Endothelial cell of umbilical vein (primary cell): ENCODE measurements around the gene ALS2. TPM values are rescaled to one million over a fixed set of nuclear protein-coding genes. Genes with fewer than 3 reads are reported as not detected.

ENCODE experiments used
- BruUV-seq: library from RNA; stranded (reverse); fragments of 400-500 nt; replicated peaks from 2 replicates; lab custom pipeline; 2021; lab: Mats Ljungman, UMichigan
- CTCF ChIA-PET: fragments of 300-600, 350-600 bp; sonication (Branson Sonifier 250); formaldehyde crosslinking; loops from one replicate; lab custom pipeline; 2021; ENCODE audit warnings: antibody characterized with exemption, inconsistent platforms; lab: Charles Lee
- POLR2A ChIA-PET: fragments of 300-600, 350-600 bp; sonication (Branson Sonifier 250); formaldehyde crosslinking; loops from one replicate; lab custom pipeline; 2021; ENCODE audit warnings: antibody characterized with exemption, inconsistent platforms; lab: Charles Lee
- DNase-seq: peaks from one replicate; pipeline ENCODE4 v3.0.0-alpha.2; 2011; ENCODE audit warnings: low read depth, low spot score
- FAIRE-seq: peaks from 2 replicates; lab custom pipeline; 2011; peaks lifted over from hg19 to GRCh38; lab: Jason Lieb, UNC
- H2AFZ ChIP-seq: 2 replicates; pipeline ENCODE4 v1.6.0; 2012; ENCODE audit warnings: low read depth, low read length, control low read depth, inconsistent platforms
- H3K27ac ChIP-seq: 2 replicates; pipeline ENCODE4 v1.5.1; 2011; ENCODE audit warnings: low read depth, mild to moderate bottlenecking, control low read depth, low read length, moderate library complexity; ENCODE audit not compliant: insufficient read depth
- H3K27me3 ChIP-seq, 2 experiments: 2 replicates each; pipeline versions ENCODE4 v1.6.0 to v1.6.1; 2011; ENCODE audit warnings: low read length in 2 of 2, mixed read lengths in 1 of 2; ENCODE audit not compliant: control insufficient read depth in 2 of 2, insufficient read depth in 2 of 2
- H3K36me3 ChIP-seq, 2 experiments: 2 replicates in 1 of 2; 3 replicates in 1 of 2; pipeline ENCODE4 v1.5.1; 2011; ENCODE audit warnings: low read length in 2 of 2, mild to moderate bottlenecking in 1 of 2, moderate library complexity in 1 of 2; ENCODE audit not compliant: control insufficient read depth in 2 of 2, insufficient read depth in 2 of 2; ENCODE audit errors: extremely low read depth in 1 of 2
- H3K4me1 ChIP-seq: 3 replicates; pipeline ENCODE4 v1.5.1; 2011; ENCODE audit warnings: mild to moderate bottlenecking, low read length; ENCODE audit not compliant: control insufficient read depth, insufficient read depth; ENCODE audit errors: extremely low read depth
- H3K4me2 ChIP-seq: 2 replicates; pipeline ENCODE4 v1.6.1; 2011; ENCODE audit warnings: low read length, control low read depth, mixed read lengths; ENCODE audit not compliant: insufficient read depth
- H3K4me3 ChIP-seq, 3 experiments: fragments of 200-600 bp in 1 of 3; sonication (generic), shearing (Covaris generic) in 1 of 3; replicated peaks in 1 of 3; 2 replicates each; pipeline ENCODE4 v1.5.1; 2011 to 2016; ENCODE audit warnings: control low read depth in 3 of 3, low read length in 3 of 3, mild to moderate bottlenecking in 2 of 3, inconsistent platforms in 1 of 3, low read depth in 1 of 3, moderate library complexity in 1 of 3; ENCODE audit not compliant: insufficient read depth in 1 of 3
- H3K79me2 ChIP-seq: 2 replicates; pipeline ENCODE4 v1.6.0; 2012; ENCODE audit warnings: low read length, inconsistent platforms; ENCODE audit not compliant: control insufficient read depth, insufficient read depth
- H3K9ac ChIP-seq: replicated peaks from 2 replicates; pipeline ENCODE3; 2011; ENCODE audit warnings: low read length, control low read depth; ENCODE audit not compliant: insufficient read depth; ENCODE audit errors: extremely low read depth
- H3K9me1 ChIP-seq: replicated peaks from 3 replicates; pipeline ENCODE4 v1.6.0; 2011; ENCODE audit warnings: mild to moderate bottlenecking, low read length; ENCODE audit not compliant: control insufficient read depth, insufficient read depth; ENCODE audit errors: extremely low read depth
- H3K9me3 ChIP-seq: replicated peaks from 2 replicates; pipeline ENCODE4 v1.5.1; 2012; ENCODE audit warnings: low read length, inconsistent platforms; ENCODE audit not compliant: control insufficient read depth, insufficient read depth
- H4K20me1 ChIP-seq: replicated peaks from 2 replicates; pipeline ENCODE3; 2011; ENCODE audit warnings: mild to moderate bottlenecking, low read length; ENCODE audit not compliant: control insufficient read depth, insufficient read depth; ENCODE audit errors: extremely low read depth
- EZH2 ChIP-seq: IDR thresholded peaks from 2 replicates; pipeline ENCODE4 v1.6.1; 2012; ENCODE audit warnings: borderline replicate concordance, low read depth, mild to moderate bottlenecking, moderate library complexity, low read length, inconsistent platforms; ENCODE audit not compliant: severe bottlenecking
- FOS ChIP-seq: IDR thresholded peaks from 2 replicates; pipeline ENCODE4 v1.6.1; 2011; ENCODE audit warnings: mild to moderate bottlenecking, low read length, moderate library complexity, borderline replicate concordance; ENCODE audit not compliant: insufficient read depth
- GATA2 ChIP-seq: IDR thresholded peaks from 2 replicates; pipeline ENCODE4 v1.7.0; 2011; ENCODE audit warnings: low read depth, mild to moderate bottlenecking, moderate library complexity, mixed read lengths, low read length; ENCODE audit not compliant: insufficient read length, insufficient read depth
- JUN ChIP-seq: IDR thresholded peaks from 2 replicates; pipeline ENCODE4 v1.6.1; 2011; ENCODE audit warnings: borderline replicate concordance, low read depth; ENCODE audit not compliant: insufficient read length, insufficient read depth
- MAX ChIP-seq: IDR thresholded peaks from 2 replicates; pipeline ENCODE4 v1.6.1; 2011; ENCODE audit not compliant: insufficient read depth, insufficient read length
- MYC ChIP-seq: IDR thresholded peaks from one replicate; pipeline ENCODE4 v1.6.1; 2011; ENCODE audit warnings: mild to moderate bottlenecking, low read depth, low read length
- POLR2A ChIP-seq: IDR thresholded peaks from 2 replicates; pipeline ENCODE4 v1.6.1; 2012; ENCODE audit warnings: low read depth, mild to moderate bottlenecking, control low read depth, low read length
- POLR2AphosphoS5 ChIP-seq: IDR thresholded peaks from 2 replicates; pipeline ENCODE4 v1.6.1; 2012; ENCODE audit warnings: low read depth, mild to moderate bottlenecking, control low read depth, low read length, moderate library complexity; ENCODE audit not compliant: insufficient read depth
- dilution Hi-C: fragments of 300-500 bp; cut with MboI; formaldehyde crosslinking; loops from one replicate; pipeline ENCODE4 v1.15.0; 2019; ENCODE audit warnings: low sequenced_read_pairs; ENCODE audit not compliant: extremely low pct_ligation_motif_present
- intact Hi-C: fragments of 100-400 bp; cut with micrococcal nuclease; formaldehyde crosslinking; loops from one replicate; pipeline ENCODE4 v1.10.0; 2022
- polyA plus RNA-seq, 4 experiments: library from polyadenylated mRNA; depleted of rRNA in 3 of 4; stranded (reverse) in 3 of 4; unstranded in 1 of 4; fragments of >200 nt; gene quantifications; 2 replicates each; pipeline versions ENCODE4 v1.2.1 to v1.2.3, GENCODE V29; 2011 to 2012; ENCODE audit warnings: missing spikeins in 1 of 4
- total RNA-seq: library from RNA; stranded (reverse); gene quantifications from 2 replicates; pipeline ENCODE4 v1.2.3, GENCODE V29; 2021
- TF ChIP-seq, protein P1 (sequence below), 2 donors: IDR thresholded peaks; 1 replicate in 1 of 2; 2 replicates in 1 of 2; pipeline ENCODE4 v1.5.1; 2011; ENCODE audit warnings: low read length in 2 of 2, mild to moderate bottlenecking in 2 of 2, moderate library complexity in 2 of 2, control low read depth in 1 of 2, inconsistent platforms in 1 of 2, low read depth in 1 of 2; ENCODE audit not compliant: insufficient read depth in 1 of 2; ENCODE audit errors: extremely low read depth in 1 of 2

Gene ALS2
- total and polyA plus RNA-seq, 2 donors (not counting 3 experiments of a cell fraction or from before 2014, with no cell fraction given), result 13.1 to 36.1 TPM

- Histone ChIP-seq H2AFZ (no peak overlapping the region), H3K9me3 (no peaks in the 10 kb centered on the region), H3K36me3 (no peaks in the 10 kb centered on the region), H3K4me1 (peaks cover 6% of the 10 kb centered on the region), H3K9ac (no peak overlapping the region), H3K4me3 (no peak overlapping the region), H3K27ac (no peak overlapping the region), H3K27me3 (peaks cover 0 to 10% of the 10 kb centered on the region in 2 experiments), H3K9me1 (no peaks in the 10 kb centered on the region), H4K20me1 (no peaks in the 10 kb centered on the region), H3K4me2 (no peak overlapping the region), H3K79me2 (peaks cover 5% of the 10 kb centered on the region)
- FAIRE-seq (no peak), DNase-seq (no peak)
- no peak for TF ChIP-seq EZH2
- no peak for TF ChIP-seq FOS
- TF ChIP-seq GATA2, result no peak
- no peak for TF ChIP-seq MAX
- TF ChIP-seq POLR2A, result no peak
- TF ChIP-seq JUN, result no peak
- no peak for TF ChIP-seq POLR2AphosphoS5
- TF ChIP-seq, protein P1, sequence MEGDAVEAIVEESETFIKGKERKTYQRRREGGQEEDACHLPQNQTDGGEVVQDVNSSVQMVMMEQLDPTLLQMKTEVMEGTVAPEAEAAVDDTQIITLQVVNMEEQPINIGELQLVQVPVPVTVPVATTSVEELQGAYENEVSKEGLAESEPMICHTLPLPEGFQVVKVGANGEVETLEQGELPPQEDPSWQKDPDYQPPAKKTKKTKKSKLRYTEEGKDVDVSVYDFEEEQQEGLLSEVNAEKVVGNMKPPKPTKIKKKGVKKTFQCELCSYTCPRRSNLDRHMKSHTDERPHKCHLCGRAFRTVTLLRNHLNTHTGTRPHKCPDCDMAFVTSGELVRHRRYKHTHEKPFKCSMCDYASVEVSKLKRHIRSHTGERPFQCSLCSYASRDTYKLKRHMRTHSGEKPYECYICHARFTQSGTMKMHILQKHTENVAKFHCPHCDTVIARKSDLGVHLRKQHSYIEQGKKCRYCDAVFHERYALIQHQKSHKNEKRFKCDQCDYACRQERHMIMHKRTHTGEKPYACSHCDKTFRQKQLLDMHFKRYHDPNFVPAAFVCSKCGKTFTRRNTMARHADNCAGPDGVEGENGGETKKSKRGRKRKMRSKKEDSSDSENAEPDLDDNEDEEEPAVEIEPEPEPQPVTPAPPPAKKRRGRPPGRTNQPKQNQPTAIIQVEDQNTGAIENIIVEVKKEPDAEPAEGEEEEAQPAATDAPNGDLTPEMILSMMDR (IDR thresholded peaks at IDR 0.05; ENCODE audit: extremely low read depth in 1 of 2, insufficient read depth in 1 of 2, low read depth in 1 of 2, low read length in 2 of 2), result no peak
- TF ChIP-seq MYC, result no peak
- no TSS peak for BruUV-seq
- intact Hi-C loops, result no loop called here
- ChIA-PET CTCF (no interaction called here), POLR2A (no interaction called here)
- dilution Hi-C loops, result no loop called here
These were observed 4.4 kb upstream of the ALS2 start for GRCh38 chr2:201785135-201785534.
